ENCODE measurements around the gene OR2W3.

Gene OR2W3

GRCh38 chr1:247914941-247915662 is 19.7 kb downstream of the OR2W3 start:
- no peak for DNase-seq (ENCODE audit: low read depth)
- no peak for TF ChIP-seq MYC (IDR thresholded peaks at IDR 0.05; ENCODE audit: low read depth, low read length)
- no peak for TF ChIP-seq MAX (IDR thresholded peaks at IDR 0.05; ENCODE audit: low read depth, low read length)
- no peak for TF ChIP-seq POLR2A (IDR thresholded peaks at IDR 0.05; ENCODE audit: extremely low read depth, insufficient read length)
- no peak for TF ChIP-seq CTCF (IDR thresholded peaks at IDR 0.05; ENCODE audit: low read depth, low read length)
- no peak overlapping the region for H3K4me3 ChIP-seq (ENCODE audit: low read depth, low read length)

- DNase-seq (ENCODE audit: low read depth): no peak
- TF ChIP-seq MYC (IDR thresholded peaks at IDR 0.05; ENCODE audit: low read depth, low read length) (no peak), CTCF (IDR thresholded peaks at IDR 0.05; ENCODE audit: low read depth, low read length) (no peak), MAX (IDR thresholded peaks at IDR 0.05; ENCODE audit: low read depth, low read length) (no peak), POLR2A (IDR thresholded peaks at IDR 0.05; ENCODE audit: extremely low read depth, insufficient read length) (no peak)
- H3K4me3 ChIP-seq (ENCODE audit: low read depth, low read length): no peak within 1 kb of the TSS
Observed at GRCh38 chr1:247919952-247920351, 24.6 kb downstream of the OR2W3 start, which contains the start of gene OR2T8. Gene OR2T8 (plus strand): TSS chr1:247920252. CDS start chr1:247921018, 766 bp downstream.

GRCh38 chr1:247923941-247924340 is 28.6 kb downstream of the OR2W3 start:
- H3K4me3 ChIP-seq (ENCODE audit: low read depth, low read length): no peak overlapping the region
- no peak for TF ChIP-seq POLR2A (IDR thresholded peaks at IDR 0.05; ENCODE audit: extremely low read depth, insufficient read length)
- TF ChIP-seq MYC (IDR thresholded peaks at IDR 0.05; ENCODE audit: low read depth, low read length): no peak
- TF ChIP-seq MAX (IDR thresholded peaks at IDR 0.05; ENCODE audit: low read depth, low read length): no peak
- no peak for TF ChIP-seq CTCF (IDR thresholded peaks at IDR 0.05; ENCODE audit: low read depth, low read length)
- DNase-seq (ENCODE audit: low read depth): no peak

GRCh38 chr1:247924868-247925267 is 29.5 kb downstream of the OR2W3 start, which contains the start of gene OR2AJ1:
Gene OR2AJ1 (plus strand): TSS chr1:247924889. CDS start chr1:247933769, 8,880 bp downstream.
- no peak for DNase-seq (ENCODE audit: low read depth)
- TF ChIP-seq CTCF (IDR thresholded peaks at IDR 0.05; ENCODE audit: low read depth, low read length) (no peak), MAX (IDR thresholded peaks at IDR 0.05; ENCODE audit: low read depth, low read length) (no peak), POLR2A (IDR thresholded peaks at IDR 0.05; ENCODE audit: extremely low read depth, insufficient read length) (no peak), MYC (IDR thresholded peaks at IDR 0.05; ENCODE audit: low read depth, low read length) (no peak)
- H3K4me3 ChIP-seq (ENCODE audit: low read depth, low read length): no peak within 1 kb of the TSS

- H3K4me3 ChIP-seq (ENCODE audit: low read depth, low read length): no peak overlapping the region
- no peak for DNase-seq (ENCODE audit: low read depth)
- no peak for TF ChIP-seq MYC (IDR thresholded peaks at IDR 0.05; ENCODE audit: low read depth, low read length)
Observed at GRCh38 chr1:247933989-247934388, 38.6 kb downstream of the OR2W3 start.

- no peak overlapping the region for H3K4me3 ChIP-seq (ENCODE audit: low read depth, low read length)
- no peak for TF ChIP-seq MAX (IDR thresholded peaks at IDR 0.05; ENCODE audit: low read depth, low read length)
- no peak for TF ChIP-seq MYC (IDR thresholded peaks at IDR 0.05; ENCODE audit: low read depth, low read length)
- TF ChIP-seq POLR2A (IDR thresholded peaks at IDR 0.05; ENCODE audit: extremely low read depth, insufficient read length): no peak
- TF ChIP-seq CTCF (IDR thresholded peaks at IDR 0.05; ENCODE audit: low read depth, low read length): no peak
- no peak for DNase-seq (ENCODE audit: low read depth)
Observed at GRCh38 chr1:247935781-247936180, 40.4 kb downstream of the OR2W3 start.
